Measurements from ENCODE around the gene WNT5A. TPM values are rescaled to one million over a fixed set of nuclear protein-coding genes. Genes with fewer than 3 reads are reported as not detected.

Gene WNT5A
- total RNA-seq, 1 experiment from 2014 or later, result 1.1 TPM

DNA sequence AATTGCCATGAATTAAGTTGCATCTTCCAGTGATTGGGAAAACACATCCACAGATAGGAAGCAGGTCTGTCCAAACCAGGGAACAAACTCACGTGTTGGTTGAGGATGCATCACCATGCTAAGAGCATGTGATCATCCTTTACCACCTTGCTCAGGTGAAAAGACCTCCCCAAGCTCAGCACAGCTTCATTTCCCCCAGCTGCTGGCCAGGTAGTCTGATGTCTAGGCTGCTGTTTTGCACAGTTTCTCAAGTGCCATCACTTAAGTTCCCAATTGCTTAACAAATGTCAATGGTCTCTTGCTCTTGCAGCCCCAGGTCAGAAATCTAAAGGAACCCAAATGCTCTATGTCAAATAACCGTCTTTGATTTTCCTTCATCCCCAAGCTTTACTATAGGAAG, 34.2 kb downstream of the WNT5A start:
- no peak overlapping the region for H3K56ac ChIP-seq (ENCODE audit: insufficient read length, low read depth, low read length)
- no peak overlapping the region for H2BK120ac ChIP-seq (ENCODE audit: low read depth, low read length, poor library complexity, severe bottlenecking)
- no peaks in the 10 kb centered on the region; a peak in 1 of 5 replicates for H3K9me3 Mint-ChIP-seq

More for the DNA sequence above, 34.2 kb downstream of the WNT5A start:
- H3K4me2 ChIP-seq (ENCODE audit: insufficient read depth, insufficient read length, low read length), result no peak overlapping the region
- H3K9ac ChIP-seq (ENCODE audit: extremely low read depth, insufficient read length, low read length), result no peak overlapping the region
- H2AK5ac ChIP-seq (ENCODE audit: insufficient read length, low read length), result no peak overlapping the region
- Mint-ChIP-seq H3K27me3 (ENCODE audit: low read depth) (peaks cover 11% of the 10 kb centered on the region), H3K36me3 (ENCODE audit: insufficient read depth in 1 of 3, low read depth in 3 of 3) (no peaks in the 10 kb centered on the region), H3K27ac (no peak overlapping the region), H3K4me3 (no peak overlapping the region), H3K4me1 (no peaks in the 10 kb centered on the region)
- no peak overlapping the region for H3K23ac ChIP-seq (ENCODE audit: insufficient read length, low read depth, low read length)
- H3K79me2 ChIP-seq (ENCODE audit: insufficient read depth, low read length), result no peaks in the 10 kb centered on the region
- no CpG with 5 or more reads among the region's 2 CpGs for WGBS (ENCODE audit: extremely low coverage, insufficient read length, low lambda C conversion rate)
- no peak overlapping the region for H3K14ac ChIP-seq (ENCODE audit: insufficient read depth, low read length)
- H4K91ac ChIP-seq (ENCODE audit: insufficient read length, low read depth, low read length), result no peak overlapping the region
- no peak overlapping the region for H3K4ac ChIP-seq (ENCODE audit: low read depth, low read length)
- H3K79me1 ChIP-seq (ENCODE audit: insufficient read depth, low read depth, low read length, poor library complexity, severe bottlenecking), result no peaks in the 10 kb centered on the region
- H3K27me3 ChIP-seq (ENCODE audit: insufficient read depth, low read length), result no peaks in the 10 kb centered on the region
- no peak overlapping the region for H4K8ac ChIP-seq (replicated peaks; ENCODE audit: insufficient read length, low read depth, low read length)
- no peak overlapping the region for H4K5ac ChIP-seq (ENCODE audit: insufficient read length, low read depth, low read length)
- H2BK20ac ChIP-seq (ENCODE audit: low read depth, low read length, poor library complexity, severe bottlenecking), result no peak overlapping the region
- H3T11ph ChIP-seq (ENCODE audit: low read length), result no peak overlapping the region
- no peak overlapping the region for H2BK12ac ChIP-seq (ENCODE audit: insufficient read length, low read depth, low read length)
- no peak overlapping the region for H2BK15ac ChIP-seq (ENCODE audit: low read depth, low read length)
- no peak overlapping the region for H3K18ac ChIP-seq (ENCODE audit: insufficient read length, low read depth, low read length)
- H3K9me3 ChIP-seq (ENCODE audit: control insufficient read depth, low read depth, low read length), result no peaks in the 10 kb centered on the region
- no peak overlapping the region for H3K27ac ChIP-seq (ENCODE audit: insufficient read length, low read depth, low read length)
- no peaks in the 10 kb centered on the region for H3K4me1 ChIP-seq (ENCODE audit: insufficient read depth, low read length)
- no peaks in the 10 kb centered on the region for H3K23me2 ChIP-seq (ENCODE audit: insufficient read length, low read depth, low read length, poor library complexity, severe bottlenecking)
- no peak overlapping the region for H2BK5ac ChIP-seq (ENCODE audit: insufficient read length, low read length)
- TF ChIP-seq, protein P1, sequence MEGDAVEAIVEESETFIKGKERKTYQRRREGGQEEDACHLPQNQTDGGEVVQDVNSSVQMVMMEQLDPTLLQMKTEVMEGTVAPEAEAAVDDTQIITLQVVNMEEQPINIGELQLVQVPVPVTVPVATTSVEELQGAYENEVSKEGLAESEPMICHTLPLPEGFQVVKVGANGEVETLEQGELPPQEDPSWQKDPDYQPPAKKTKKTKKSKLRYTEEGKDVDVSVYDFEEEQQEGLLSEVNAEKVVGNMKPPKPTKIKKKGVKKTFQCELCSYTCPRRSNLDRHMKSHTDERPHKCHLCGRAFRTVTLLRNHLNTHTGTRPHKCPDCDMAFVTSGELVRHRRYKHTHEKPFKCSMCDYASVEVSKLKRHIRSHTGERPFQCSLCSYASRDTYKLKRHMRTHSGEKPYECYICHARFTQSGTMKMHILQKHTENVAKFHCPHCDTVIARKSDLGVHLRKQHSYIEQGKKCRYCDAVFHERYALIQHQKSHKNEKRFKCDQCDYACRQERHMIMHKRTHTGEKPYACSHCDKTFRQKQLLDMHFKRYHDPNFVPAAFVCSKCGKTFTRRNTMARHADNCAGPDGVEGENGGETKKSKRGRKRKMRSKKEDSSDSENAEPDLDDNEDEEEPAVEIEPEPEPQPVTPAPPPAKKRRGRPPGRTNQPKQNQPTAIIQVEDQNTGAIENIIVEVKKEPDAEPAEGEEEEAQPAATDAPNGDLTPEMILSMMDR (conservative IDR thresholded peaks at IDR 0.05), result no peak
- H4K20me1 ChIP-seq (ENCODE audit: control insufficient read depth, insufficient read depth, insufficient read length), result no peaks in the 10 kb centered on the region
- H2AFZ ChIP-seq (ENCODE audit: low read length), result no peak overlapping the region
- DNase-seq, result no peak

All from H9 (cell line).